Measurements from ENCODE around the gene SGMS2. TPM values are rescaled to one million over a fixed set of nuclear protein-coding genes. Genes with fewer than 3 reads are reported as not detected.

The SGMS2 gene
- total RNA-seq, 1 experiment from 2014 or later, result 0.72 TPM

GRCh38 chr4:107945809-107946208, 121.1 kb downstream of the SGMS2 start (continued):
- no peak for TF ChIP-seq AFF4 (CRISPR knock-in tag; IDR thresholded peaks at IDR 0.05; ENCODE audit: borderline replicate concordance)
- no peak for TF ChIP-seq NFATC4 (CRISPR knock-in tag; IDR thresholded peaks at IDR 0.05)
- no peak for TF ChIP-seq GRHL2 (CRISPR knock-in tag; IDR thresholded peaks at IDR 0.05; ENCODE audit: insufficient replicate concordance, severe bottlenecking)
- TF ChIP-seq IRF1 (CRISPR knock-in tag; IDR thresholded peaks at IDR 0.05), result no peak

- no peak for DNase-seq (ENCODE audit: low spot score)
- Mint-ChIP-seq H3K9me3 (peaks cover 8% of the 10 kb centered on the region), H3K27ac (no peak overlapping the region), H3K36me3 (peaks cover 10% of the 10 kb centered on the region), H3K27me3 (ENCODE audit: low read depth) (peaks cover under 1% of the 10 kb centered on the region; the same call in 1 of the 2 replicates), H3K4me1 (no peaks in the 10 kb centered on the region), H3K4me3 (no peak overlapping the region)
- TF ChIP-seq ZNF671 (CRISPR knock-in tag; IDR thresholded peaks at IDR 0.05) (no peak), USF1 (CRISPR knock-in tag; IDR thresholded peaks at IDR 0.05) (no peak), ZNF425 (CRISPR knock-in tag; conservative IDR thresholded peaks at IDR 0.05) (no peak), CREB1 (CRISPR knock-in tag; IDR thresholded peaks at IDR 0.05) (no peak), NR3C1 (CRISPR knock-in tag; conservative IDR thresholded peaks at IDR 0.05; ENCODE audit: low read depth) (no peak), GABPB1 (CRISPR knock-in tag; IDR thresholded peaks at IDR 0.05) (no peak), ESRRA (CRISPR knock-in tag; IDR thresholded peaks at IDR 0.05; ENCODE audit: borderline replicate concordance) (no peak), SP1 (CRISPR knock-in tag; conservative IDR thresholded peaks at IDR 0.05) (no peak), FOXK1 (CRISPR knock-in tag; IDR thresholded peaks at IDR 0.05) (no peak), TCF7 (CRISPR knock-in tag; IDR thresholded peaks at IDR 0.05; ENCODE audit: low read depth) (no peak), PRRX2 (CRISPR knock-in tag; IDR thresholded peaks at IDR 0.05) (no peak), ATF1 (CRISPR knock-in tag; IDR thresholded peaks at IDR 0.05) (no peak), ZNF219 (CRISPR knock-in tag; IDR thresholded peaks at IDR 0.05; ENCODE audit: borderline replicate concordance) (no peak), CREM (CRISPR knock-in tag; IDR thresholded peaks at IDR 0.05) (no peak), ZNF281 (CRISPR knock-in tag; IDR thresholded peaks at IDR 0.05) (no peak)
- POLR2A ChIA-PET, result no interaction called here
- CTCF ChIA-PET, result no interaction called here
- no peak for ATAC-seq
These were observed 126.2 kb downstream of the SGMS2 start for GRCh38 chr4:107950746-107951540.
